Right cardiac atrium (tissue), 5 donors: ENCODE measurements around the gene PTGES2. TPM values are rescaled to one million over a fixed set of nuclear protein-coding genes. Genes with fewer than 3 reads are reported as not detected.
A peak's percentile ranks its signal among the peaks of the same experiment; 100 is the strongest.

Experiments used
- ATAC-seq, 2 donors: fragments of 200-7000 bp; cut with Tn5 transposase; one replicate each; pipeline versions ENCODE4 v1.8.0 to v1.9.1; 2020; ENCODE audit warnings: moderate library complexity in 2 of 2, mild to moderate bottlenecking in 1 of 2
- DNase-seq, 3 donors: peaks; one replicate each; pipeline ENCODE4 v3.0.0-alpha.2; 2020
- H3K27ac ChIP-seq: one replicate; pipeline ENCODE4 v1.5.1; 2013; ENCODE audit warnings: mild to moderate bottlenecking, low read length, control low read depth, moderate library complexity
- H3K27me3 ChIP-seq: one replicate; pipeline ENCODE4 v1.6.1; 2013; ENCODE audit not compliant: control insufficient read depth, insufficient read depth
- H3K4me1 ChIP-seq: one replicate; pipeline ENCODE4 v1.6.1; 2013; ENCODE audit warnings: low read length; ENCODE audit not compliant: control insufficient read depth, insufficient read depth
- H3K4me3 ChIP-seq: one replicate; pipeline ENCODE4 v1.5.1; 2013; ENCODE audit warnings: low read length, control low read depth
- H3K9me3 ChIP-seq: one replicate; pipeline ENCODE4 v1.6.1; 2013; ENCODE audit warnings: low read length; ENCODE audit not compliant: control insufficient read depth
- WGBS: extraction: QIAGEN DNeasy Blood & Tissue Kit; methylation state at CpG from one replicate; pipeline ENCODE4 v1.1.7; 2013; 5-methylcytosine and 5-hydroxymethylcytosine counted together
- intact Hi-C, 4 donors: fragments of 100-400 bp; cut with DNase I; formaldehyde crosslinking; loops; one replicate each; pipeline versions ENCODE4 v1.11.0 to v1.14.0; 2022 to 2023
- polyA plus RNA-seq: library from polyadenylated mRNA; stranded (reverse); fragments of 200-250 nt; gene quantifications from one replicate; pipeline ENCODE4 v1.2.3, GENCODE V29; 2013
- total RNA-seq, 4 donors: library from RNA; stranded (reverse); fragmentation: NEBNext Ultra II Directional; extraction: Animal tissue kit (Norgen Biotek cat#: 25700); gene quantifications; one replicate each; pipeline ENCODE4 v1.2.1, GENCODE V29; 2021
- donor health status: healthy with polysubstance abuse.
- donor health status: DM: no; HTN: yes; CAD: no.
- donor health status: DM: no; HTN: no; CAD: no.
- donor health status: DM: no; HTN: yes; CAD: no; lungs with severe emphysema.
- donor health status: DM: yes; HTN: yes; CAD: no.

Gene PTGES2
- total and polyA plus RNA-seq, 5 donors, result 122 to 162 (median 126) TPM

GRCh38 chr9:128106940-128107467, 20.5 kb downstream of the PTGES2 start:
- ATAC-seq, result peak; percentile 2 to 17

GRCh38 chr9:128106181-128106939, 21.2 kb downstream of the PTGES2 start:
- no peaks in the 10 kb centered on the region for H3K27me3 ChIP-seq
- WGBS, result 94% methylated on average over 23 of the region's 23 CpGs
- no peak overlapping the region for H3K4me3 ChIP-seq
- peaks cover 3% of the 10 kb centered on the region for H3K4me1 ChIP-seq
- no peak for ATAC-seq
- intact Hi-C loops, result no loop called here
- DNase-seq, result peak in 1 of 3 donors; percentile 51
- no peak overlapping the region for H3K27ac ChIP-seq
- no peaks in the 10 kb centered on the region for H3K9me3 ChIP-seq

More at GRCh38 chr9:128106940-128107467, 20.5 kb downstream of the PTGES2 start:
- Histone ChIP-seq H3K27ac (no peak overlapping the region), H3K4me3 (no peak overlapping the region), H3K27me3 (no peaks in the 10 kb centered on the region), H3K9me3 (no peaks in the 10 kb centered on the region), H3K4me1 (peaks cover 2% of the 10 kb centered on the region)
- DNase-seq, result peak in 1 of 3 donors; percentile 48
- intact Hi-C loops, result no loop called here
- WGBS, result 95% methylated on average over 23 of the region's 23 CpGs

GRCh38 chr9:128105538-128106175, 21.9 kb downstream of the PTGES2 start:
- H3K4me1 ChIP-seq, result peaks cover 6% of the 10 kb centered on the region
- H3K9me3 ChIP-seq, result no peaks in the 10 kb centered on the region
- DNase-seq, result peak in 1 of 3 donors; percentile 42
- H3K27me3 ChIP-seq, result no peaks in the 10 kb centered on the region
- ATAC-seq, result no peak
- H3K4me3 ChIP-seq, result no peak overlapping the region
- H3K27ac ChIP-seq, result no peak overlapping the region
- 90% methylated on average over 21 of the region's 21 CpGs for WGBS
- intact Hi-C loops, result no loop called here

- DNase-seq (no peak), ATAC-seq (no peak)
- no peak overlapping the region for H3K27ac ChIP-seq
- peaks cover 19% of the 10 kb centered on the region for H3K4me1 ChIP-seq
- H3K27me3 ChIP-seq, result no peaks in the 10 kb centered on the region
- H3K4me3 ChIP-seq, result no peak overlapping the region
- intact Hi-C loops, result no loop called here
- H3K9me3 ChIP-seq, result no peaks in the 10 kb centered on the region
- WGBS, result 75% methylated on average over 6 of the region's 6 CpGs
Observed at GRCh38 chr9:128104171-128104618, 23.3 kb downstream of the PTGES2 start.

GRCh38 chr9:128103589-128103962, 24.0 kb downstream of the PTGES2 start:
- WGBS, result 76% methylated on average over 8 of the region's 8 CpGs
- H3K27ac ChIP-seq, result peak overlapping the region; percentile 24
- ATAC-seq (no peak), DNase-seq (no peak)
- H3K9me3 ChIP-seq, result no peaks in the 10 kb centered on the region
- intact Hi-C loops, result no loop called here
- no peaks in the 10 kb centered on the region for H3K27me3 ChIP-seq
- peaks cover 21% of the 10 kb centered on the region for H3K4me1 ChIP-seq
- H3K4me3 ChIP-seq, result no peak overlapping the region

GRCh38 chr9:128102861-128103588, 24.5 kb downstream of the PTGES2 start:
- 88% methylated on average over 23 of the region's 23 CpGs for WGBS
- DNase-seq (no peak), ATAC-seq (no peak)
- Histone ChIP-seq H3K27ac (peak overlapping the region; percentile 24), H3K4me1 (peaks cover 22% of the 10 kb centered on the region), H3K4me3 (no peak overlapping the region), H3K9me3 (no peaks in the 10 kb centered on the region), H3K27me3 (no peaks in the 10 kb centered on the region)
- intact Hi-C loops, result no loop called here

GRCh38 chr9:128102196-128102595, 25.3 kb downstream of the PTGES2 start:
- no peak overlapping the region for H3K4me3 ChIP-seq
- intact Hi-C loops, result no loop called here
- DNase-seq, result no peak
- H3K27ac ChIP-seq, result no peak overlapping the region
- 84% methylated on average over 13 of the region's 13 CpGs for WGBS
- no peaks in the 10 kb centered on the region for H3K27me3 ChIP-seq
- H3K9me3 ChIP-seq, result no peaks in the 10 kb centered on the region
- no peak for ATAC-seq
- peaks cover 26% of the 10 kb centered on the region for H3K4me1 ChIP-seq

GRCh38 chr9:128101690-128102089, 25.8 kb downstream of the PTGES2 start:
- H3K27me3 ChIP-seq, result no peaks in the 10 kb centered on the region
- H3K4me3 ChIP-seq, result no peak overlapping the region
- ATAC-seq (peak in 1 of 2 donors; percentile 35), DNase-seq (peak; percentile 78 to 86 (median 81))
- no peaks in the 10 kb centered on the region for H3K9me3 ChIP-seq
- peak overlapping the region; percentile 21 for H3K27ac ChIP-seq
- H3K4me1 ChIP-seq, result peaks cover 27% of the 10 kb centered on the region
- intact Hi-C loops, result no loop called here
- 58% methylated on average over 20 of the region's 20 CpGs for WGBS

GRCh38 chr9:128101231-128101661, 26.3 kb downstream of the PTGES2 start:
- no peak for ATAC-seq
- Histone ChIP-seq H3K27me3 (no peaks in the 10 kb centered on the region), H3K4me3 (no peak overlapping the region), H3K9me3 (no peaks in the 10 kb centered on the region), H3K4me1 (peaks cover 27% of the 10 kb centered on the region), H3K27ac (peak overlapping the region; percentile 6)
- DNase-seq, result peak in 1 of 3 donors; percentile 49
- WGBS, result 78% methylated on average over 12 of the region's 12 CpGs
- intact Hi-C loops, result no loop called here

GRCh38 chr9:128100581-128100980, 26.9 kb downstream of the PTGES2 start:
- intact Hi-C loops, result no loop called here
- DNase-seq (peak in 1 of 3 donors; percentile 44), ATAC-seq (no peak)
- no peaks in the 10 kb centered on the region for H3K27me3 ChIP-seq
- no peak overlapping the region for H3K4me3 ChIP-seq
- no peaks in the 10 kb centered on the region for H3K9me3 ChIP-seq
- H3K27ac ChIP-seq, result peak overlapping the region; percentile 100
- peaks cover 27% of the 10 kb centered on the region for H3K4me1 ChIP-seq
- 81% methylated on average over 10 of the region's 10 CpGs for WGBS
